ENCODE data around the gene INO80D. TPM values are rescaled to one million over a fixed set of nuclear protein-coding genes. Genes with fewer than 3 reads are reported as not detected.
A peak's percentile ranks its signal among the peaks of the same experiment; 100 is the strongest.

INO80D gene
- total RNA-seq, 1 donor from 2014 or later: 29.4 TPM

DNA sequence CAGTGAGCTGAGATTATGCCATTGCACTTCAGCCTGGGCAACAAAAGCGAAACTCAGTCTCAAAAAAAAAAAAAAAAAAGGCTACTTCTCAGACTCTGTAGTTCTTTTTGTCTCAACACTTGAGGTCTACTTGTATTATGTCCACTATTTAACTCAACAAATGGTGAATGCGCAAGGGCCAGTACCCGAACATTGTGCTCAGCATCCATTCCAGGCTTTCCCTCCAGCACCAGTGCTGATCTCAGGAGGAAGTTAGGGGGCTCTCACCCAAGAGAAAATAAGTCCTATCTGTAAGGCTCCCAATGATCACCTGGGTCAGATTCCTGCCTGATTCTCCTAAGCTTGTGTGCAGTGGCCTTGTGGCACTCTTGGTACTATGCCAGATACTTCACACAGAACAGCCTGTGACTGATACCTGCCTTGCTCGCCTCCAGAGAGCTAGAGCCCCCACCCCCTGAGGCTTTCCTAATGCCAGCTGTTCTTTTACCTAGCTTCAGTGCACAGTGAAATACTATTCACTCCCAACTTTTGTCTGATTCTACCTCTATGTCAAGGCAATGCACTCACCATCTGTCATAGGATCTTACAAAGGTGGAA, 74.9 kb downstream of the INO80D start:
- H3K9me3 ChIP-seq: no peaks in the 10 kb centered on the region
- H3K36me3 ChIP-seq: peaks cover 54% of the 10 kb centered on the region
- H3K4me3 ChIP-seq: no peak overlapping the region
- intact Hi-C loops (cut with DNase I): no loop called here
- H3K27ac ChIP-seq: no peak overlapping the region
- H3K4me1 ChIP-seq: no peaks in the 10 kb centered on the region
- H3K27me3 ChIP-seq: no peaks in the 10 kb centered on the region
- ATAC-seq: peak; percentile 83
- TF ChIP-seq, protein P1, sequence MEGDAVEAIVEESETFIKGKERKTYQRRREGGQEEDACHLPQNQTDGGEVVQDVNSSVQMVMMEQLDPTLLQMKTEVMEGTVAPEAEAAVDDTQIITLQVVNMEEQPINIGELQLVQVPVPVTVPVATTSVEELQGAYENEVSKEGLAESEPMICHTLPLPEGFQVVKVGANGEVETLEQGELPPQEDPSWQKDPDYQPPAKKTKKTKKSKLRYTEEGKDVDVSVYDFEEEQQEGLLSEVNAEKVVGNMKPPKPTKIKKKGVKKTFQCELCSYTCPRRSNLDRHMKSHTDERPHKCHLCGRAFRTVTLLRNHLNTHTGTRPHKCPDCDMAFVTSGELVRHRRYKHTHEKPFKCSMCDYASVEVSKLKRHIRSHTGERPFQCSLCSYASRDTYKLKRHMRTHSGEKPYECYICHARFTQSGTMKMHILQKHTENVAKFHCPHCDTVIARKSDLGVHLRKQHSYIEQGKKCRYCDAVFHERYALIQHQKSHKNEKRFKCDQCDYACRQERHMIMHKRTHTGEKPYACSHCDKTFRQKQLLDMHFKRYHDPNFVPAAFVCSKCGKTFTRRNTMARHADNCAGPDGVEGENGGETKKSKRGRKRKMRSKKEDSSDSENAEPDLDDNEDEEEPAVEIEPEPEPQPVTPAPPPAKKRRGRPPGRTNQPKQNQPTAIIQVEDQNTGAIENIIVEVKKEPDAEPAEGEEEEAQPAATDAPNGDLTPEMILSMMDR (IDR thresholded peaks at IDR 0.05): no peak
- no peak for DNase-seq

DNA sequence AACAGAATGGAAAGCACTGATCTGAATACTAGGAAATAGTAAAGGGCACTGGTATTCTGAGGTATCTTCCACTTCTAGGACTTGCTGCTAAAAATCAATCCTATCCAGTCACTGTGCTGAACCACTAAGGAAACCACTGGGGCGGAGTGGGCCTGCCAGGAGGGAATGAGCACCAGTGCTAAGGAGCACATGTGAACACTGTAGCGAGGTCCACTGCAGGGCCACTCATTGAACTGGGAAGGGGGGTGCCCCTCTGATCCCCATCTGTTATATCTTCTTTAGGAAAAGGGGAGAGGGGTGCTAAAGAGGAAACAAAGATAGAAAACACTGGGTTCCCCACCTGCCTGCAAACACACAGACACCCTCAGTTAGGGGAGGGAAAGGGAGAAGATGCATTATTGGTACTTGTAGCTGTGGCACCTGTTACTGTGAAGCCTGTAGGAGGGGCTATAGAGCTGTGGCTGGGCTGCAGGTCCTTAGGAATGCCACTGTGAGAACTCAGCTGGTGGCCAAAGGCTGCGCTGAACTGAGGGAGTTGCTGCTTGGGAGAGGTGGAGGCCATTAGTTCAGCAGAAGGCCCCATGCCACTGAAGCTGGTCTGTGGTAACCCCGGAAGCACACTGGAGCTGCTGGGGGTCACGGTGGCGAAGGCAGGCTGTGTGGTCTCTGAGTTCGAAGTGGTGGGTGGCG, 81.8 kb downstream of the INO80D start:
- peak; percentile 71 for ATAC-seq
- peaks cover 72% of the 10 kb centered on the region for H3K36me3 ChIP-seq
- no peak for DNase-seq
- H3K27me3 ChIP-seq: no peaks in the 10 kb centered on the region
- H3K4me3 ChIP-seq: no peak overlapping the region
- intact Hi-C loops (cut with DNase I): no loop called here
- H3K27ac ChIP-seq: no peak overlapping the region
- H3K4me1 ChIP-seq: no peaks in the 10 kb centered on the region
- H3K9me3 ChIP-seq: no peaks in the 10 kb centered on the region
- TF ChIP-seq, protein P1 (IDR thresholded peaks at IDR 0.05): peak; percentile 30

DNA sequence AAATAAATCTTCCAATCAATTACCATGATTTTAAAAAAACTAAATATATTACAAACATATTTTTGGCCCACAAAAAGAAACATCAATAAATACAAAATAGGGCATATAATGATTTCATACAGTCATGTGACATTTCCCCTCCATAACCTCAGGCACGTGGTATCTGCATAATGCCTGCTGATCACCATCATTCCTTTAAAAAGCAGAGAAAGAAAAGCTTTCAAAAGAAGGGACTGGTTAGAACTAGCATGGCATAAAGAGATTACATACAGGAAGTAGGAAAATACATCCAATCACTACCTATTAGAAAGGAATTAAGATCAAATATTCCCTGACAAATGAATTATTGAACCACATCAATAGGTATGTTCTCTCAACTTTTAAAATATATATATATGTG, 83.5 kb downstream of the INO80D start:
- H3K4me3 ChIP-seq: no peak overlapping the region
- no peaks in the 10 kb centered on the region for H3K27me3 ChIP-seq
- H3K9me3 ChIP-seq: no peaks in the 10 kb centered on the region
- DNase-seq (no peak), ATAC-seq (no peak)
- TF ChIP-seq, protein P1 (IDR thresholded peaks at IDR 0.05): no peak
- no peaks in the 10 kb centered on the region for H3K4me1 ChIP-seq
- H3K36me3 ChIP-seq: peaks cover 62% of the 10 kb centered on the region
- H3K27ac ChIP-seq: no peak overlapping the region
- intact Hi-C loops (cut with DNase I): no loop called here

DNA sequence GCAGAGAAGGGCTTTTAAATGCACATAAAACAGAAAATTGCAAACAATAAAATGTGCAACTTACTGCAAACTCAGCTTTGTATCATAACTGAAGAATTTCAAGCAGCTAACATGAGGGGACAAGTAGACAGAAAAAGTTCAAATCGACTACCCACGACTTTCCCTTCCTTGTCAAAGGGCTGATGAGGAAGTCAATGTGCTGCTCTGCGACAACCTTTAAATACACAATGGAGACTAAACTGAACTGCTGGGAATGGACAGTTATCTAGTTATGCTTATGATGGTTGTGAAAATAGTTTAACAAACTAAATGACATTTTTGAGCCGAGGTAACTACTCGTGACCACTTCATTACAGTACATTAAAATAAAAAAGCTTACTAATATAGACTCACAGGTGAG, 84.1 kb downstream of the INO80D start:
- Histone ChIP-seq H3K36me3 (peaks cover 57% of the 10 kb centered on the region), H3K27me3 (no peaks in the 10 kb centered on the region), H3K4me3 (no peak overlapping the region), H3K4me1 (no peaks in the 10 kb centered on the region), H3K27ac (no peak overlapping the region), H3K9me3 (no peaks in the 10 kb centered on the region)
- ATAC-seq (no peak), DNase-seq (no peak)
- TF ChIP-seq, protein P1 (IDR thresholded peaks at IDR 0.05): no peak
- intact Hi-C loops (cut with DNase I): no loop called here

DNA sequence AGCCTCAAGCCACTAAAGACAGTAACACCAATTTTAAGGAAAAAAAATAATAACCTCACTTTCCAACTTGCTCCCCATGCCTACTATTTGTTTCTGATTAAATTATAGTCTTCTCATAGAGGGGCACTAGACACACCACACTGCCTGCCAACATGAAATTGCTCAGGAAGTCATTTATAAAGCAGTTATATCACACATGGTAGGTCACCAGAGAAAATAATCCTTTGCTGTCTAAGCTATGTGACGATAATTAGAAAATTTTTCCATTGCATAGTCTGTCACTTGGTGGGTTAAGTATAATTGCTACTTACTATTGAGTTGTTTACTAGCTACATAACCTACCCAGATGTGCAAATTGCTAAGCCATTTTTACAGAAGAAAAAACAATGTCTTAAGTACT, 85.2 kb downstream of the INO80D start:
- H3K36me3 ChIP-seq: peaks cover 46% of the 10 kb centered on the region
- no peaks in the 10 kb centered on the region for H3K9me3 ChIP-seq
- H3K4me3 ChIP-seq: no peak overlapping the region
- H3K4me1 ChIP-seq: no peaks in the 10 kb centered on the region
- DNase-seq (no peak), ATAC-seq (no peak)
- H3K27ac ChIP-seq: no peak overlapping the region
- H3K27me3 ChIP-seq: no peaks in the 10 kb centered on the region
- intact Hi-C loops (cut with DNase I): no loop called here
- TF ChIP-seq, protein P1 (IDR thresholded peaks at IDR 0.05): no peak
